HepG2 (cell line): ENCODE data around the gene OARD1. TPM values are rescaled to one million over a fixed set of nuclear protein-coding genes. Genes with fewer than 3 reads are reported as not detected.
A peak's percentile ranks its signal among the peaks of the same experiment; 100 is the strongest.

ENCODE experiments used
- CENPBD1 ChIP-seq: sonication (generic); formaldehyde crosslinking; IDR thresholded peaks from 2 replicates; pipeline ENCODE4 v1.8.0; 2022; ENCODE audit warnings: missing genetic modification reagents, low read depth, mild to moderate bottlenecking, borderline replicate concordance
- CREB1 ChIP-seq, 2 experiments: fragments of 450-650 bp in 1 of 2; IDR thresholded peaks; 2 replicates each; pipeline ENCODE4 v1.6.1; 2016 to 2017; ENCODE audit warnings: control low read depth in 1 of 2, mild to moderate bottlenecking in 1 of 2, missing compliant biosample characterization in 1 of 2, missing genetic modification characterization in 1 of 2
- DMTF1 ChIP-seq: sonication (generic); formaldehyde crosslinking; IDR thresholded peaks from 2 replicates; pipeline ENCODE4 v1.4.0; 2020; ENCODE audit warnings: mild to moderate bottlenecking, missing genetic modification reagents
- HNF1A ChIP-seq, 2 experiments: sonication (generic) in 1 of 2; formaldehyde crosslinking in 1 of 2; IDR thresholded peaks; 2 replicates each; pipeline versions ENCODE4 v1.4.0 to v1.6.1; 2016 to 2020; ENCODE audit warnings: borderline replicate concordance in 1 of 2, low read depth in 1 of 2, mild to moderate bottlenecking in 1 of 2, missing genetic modification reagents in 1 of 2
- ISL2 ChIP-seq: sonication (generic); formaldehyde crosslinking; IDR thresholded peaks from 2 replicates; pipeline ENCODE4 v1.5.0; 2020; ENCODE audit warnings: missing genetic modification reagents
- KMT2A ChIP-seq: sonication (generic); formaldehyde crosslinking; IDR thresholded peaks from 2 replicates; pipeline ENCODE4 v1.4.0; 2020; ENCODE audit warnings: missing genetic modification reagents
- NR2F2 ChIP-seq: IDR thresholded peaks from 2 replicates; pipeline ENCODE4 v1.6.1; 2012; ENCODE audit warnings: low read depth, inconsistent platforms, borderline replicate concordance
- REPIN1 ChIP-seq: sonication (generic); formaldehyde crosslinking; IDR thresholded peaks from 2 replicates; pipeline ENCODE4 v1.8.0; 2022; ENCODE audit warnings: missing genetic modification reagents, low read depth, mild to moderate bottlenecking, borderline replicate concordance
- SRSF9 ChIP-seq: fragments of 200-400 bp; formaldehyde crosslinking; IDR thresholded peaks from 2 replicates; pipeline ENCODE4 v1.6.1; 2018; ENCODE audit warnings: borderline replicate concordance, mild to moderate bottlenecking, low read depth, low read length; ENCODE audit not compliant: insufficient read depth, poor library complexity, severe bottlenecking
- TBP ChIP-seq: sonication (generic); formaldehyde crosslinking; IDR thresholded peaks from 2 replicates; pipeline ENCODE4 v1.5.0; 2020; ENCODE audit warnings: missing genetic modification reagents
- TIGD3 ChIP-seq: sonication (generic); formaldehyde crosslinking; IDR thresholded peaks from 2 replicates; pipeline ENCODE4 v1.5.1; 2020; ENCODE audit warnings: mild to moderate bottlenecking, missing genetic modification reagents, borderline replicate concordance
- ZKSCAN5 ChIP-seq: sonication (generic); formaldehyde crosslinking; IDR thresholded peaks from 2 replicates; pipeline ENCODE4 v1.5.1; 2020; ENCODE audit warnings: mild to moderate bottlenecking, missing genetic modification reagents
- ZNF124 ChIP-seq: sonication (generic); formaldehyde crosslinking; IDR thresholded peaks from 2 replicates; pipeline ENCODE4 v1.4.0; 2020; ENCODE audit warnings: missing genetic modification reagents
- ZNF275 ChIP-seq: sonication (generic); formaldehyde crosslinking; IDR thresholded peaks from 2 replicates; pipeline ENCODE4 v1.8.0; 2022; ENCODE audit warnings: missing genetic modification reagents, mild to moderate bottlenecking, inconsistent platforms, borderline replicate concordance
- ZNF33A ChIP-seq: sonication (generic); formaldehyde crosslinking; IDR thresholded peaks from 2 replicates; pipeline ENCODE4 v1.5.1; 2020; ENCODE audit warnings: missing genetic modification reagents, mild to moderate bottlenecking, moderate library complexity, borderline replicate concordance
- ZNF382 ChIP-seq: sonication (generic); formaldehyde crosslinking; IDR thresholded peaks from 2 replicates; pipeline ENCODE4 v1.5.0; 2020; ENCODE audit warnings: missing genetic modification reagents, mild to moderate bottlenecking, borderline replicate concordance
- ZNF773 ChIP-seq: sonication (generic); formaldehyde crosslinking; IDR thresholded peaks from 2 replicates; pipeline ENCODE4 v1.4.0; 2020; ENCODE audit warnings: missing genetic modification reagents, borderline replicate concordance
- polyA plus RNA-seq, 8 experiments: library from polyadenylated mRNA; depleted of rRNA in 3 of 8; stranded (reverse) in 7 of 8; unstranded in 1 of 8; fragments of >200 nt; fragmentation: Illumina TruSeq in 4 of 8; extraction: Trizol in 4 of 8; gene quantifications; 2 replicates each; pipeline versions ENCODE4 v1.2.1 to v1.2.3, GENCODE V29; 2011 to 2016; ENCODE audit warnings: low read depth in 4 of 8, missing spikeins in 1 of 8, mixed read lengths in 1 of 8; ENCODE audit not compliant: insufficient read depth in 1 of 8
- total RNA-seq, 5 experiments: library from RNA; depleted of rRNA; stranded (reverse); fragments of >200 nt; fragmentation: Illumina TruSeq; extraction: Trizol; gene quantifications; 2 replicates each; pipeline ENCODE4 v1.2.3, GENCODE V29; 2016; ENCODE audit warnings: low read depth in 1 of 5

The OARD1 gene
- total and polyA plus RNA-seq, 2 of the 13 experiments (the other 11 are each of a cell fraction or from before 2014, with no cell fraction given): 18.4 to 49.0 TPM

GRCh38 chr6:41040101-41040939 is 31.8 kb downstream of the OARD1 start (continued):
- TF ChIP-seq CENPBD1 (CRISPR knock-in tag) (no peak), ZNF275 (CRISPR knock-in tag) (no peak; the same call in 1 of the 2 replicates), TIGD3 (CRISPR knock-in tag) (no peak), ZNF773 (CRISPR knock-in tag) (no peak), ZKSCAN5 (peak; percentile 91), KMT2A (no peak), SRSF9 (no peak), ZNF33A (CRISPR knock-in tag) (peak; percentile 50; the same call in 1 of the 2 replicates), DMTF1 (CRISPR knock-in tag) (no peak), ISL2 (CRISPR knock-in tag) (peak; percentile 48; the same call in 1 of the 2 replicates), REPIN1 (CRISPR knock-in tag) (no peak; the same call in 1 of the 2 replicates), HNF1A (IDR thresholded peaks at IDR 0.05; ENCODE audit: low read depth) (peak; percentile 93), HNF1A (CRISPR knock-in tag; IDR thresholded peaks at IDR 0.05; ENCODE audit: borderline replicate concordance) (peak; percentile 97), TBP (no peak), CREB1 (IDR thresholded peaks at IDR 0.05) (peak; percentile 17; the same call in 1 of the 2 replicates), CREB1 (CRISPR knock-in tag; IDR thresholded peaks at IDR 0.05) (no peak), NR2F2 (0 out of 2 replicates have a peak, but pooled peaks have one; percentile 10), ZNF124 (peak; percentile 86; the same call in 1 of the 2 replicates), ZNF382 (CRISPR knock-in tag) (no peak)
